H1 (cell line): Measurements from ENCODE around the gene AGR2.

ENCODE experiments used
- JUND ChIP-seq: IDR thresholded peaks from 2 replicates; pipeline ENCODE4 v1.6.1; 2011; ENCODE audit warnings: mild to moderate bottlenecking, improper control_type of control experiment, low read length
- POLR2AphosphoS5 ChIP-seq: IDR thresholded peaks from 2 replicates; pipeline ENCODE4 v1.6.1; 2011; ENCODE audit warnings: low read depth, low read length
- USF2 ChIP-seq: IDR thresholded peaks from 2 replicates; pipeline ENCODE4 v1.6.1; 2011; ENCODE audit warnings: low read length, improper control_type of control experiment

- no peak for TF ChIP-seq POLR2AphosphoS5
- no peak for TF ChIP-seq JUND
- no peak for TF ChIP-seq USF2
These were observed 28.6 kb upstream of the AGR2 start for GRCh38 chr7:16833373-16833772.
